H9 (cell line): ENCODE results near the gene ATF2. TPM values are rescaled to one million over a fixed set of nuclear protein-coding genes. Genes with fewer than 3 reads are reported as not detected.

Experiments
- DNase-seq: peaks from one replicate; pipeline ENCODE4 v3.0.0-alpha.2; 2017
- H2AFZ ChIP-seq: one replicate; pipeline ENCODE4 v1.6.1; 2013; ENCODE audit warnings: mild to moderate bottlenecking, low read length, control low read depth, moderate library complexity
- H2AK5ac ChIP-seq: 2 replicates; pipeline ENCODE4 v1.6.1; 2013; ENCODE audit warnings: low read length, control low read depth, mixed read lengths; ENCODE audit not compliant: insufficient read length
- H2BK120ac ChIP-seq: one replicate; pipeline ENCODE4 v1.6.1; 2013; ENCODE audit warnings: low read depth, mild to moderate bottlenecking, low read length, control low read depth, inconsistent platforms; ENCODE audit not compliant: poor library complexity, severe bottlenecking
- H2BK12ac ChIP-seq: 2 replicates; pipeline ENCODE4 v1.6.1; 2013; ENCODE audit warnings: low read length, control low read depth, mixed read lengths, low read depth; ENCODE audit not compliant: insufficient read length
- H2BK15ac ChIP-seq: 2 replicates; pipeline ENCODE4 v1.6.1; 2013; ENCODE audit warnings: low read depth, low read length, control low read depth
- H2BK20ac ChIP-seq: one replicate; pipeline ENCODE4 v1.6.1; 2013; ENCODE audit warnings: low read depth, mild to moderate bottlenecking, low read length, control low read depth, inconsistent platforms; ENCODE audit not compliant: poor library complexity, severe bottlenecking
- H2BK5ac ChIP-seq: 2 replicates; pipeline ENCODE4 v1.6.1; 2013; ENCODE audit warnings: low read length, control low read depth, mixed read lengths; ENCODE audit not compliant: insufficient read length
- H3K14ac ChIP-seq: 2 replicates; pipeline ENCODE4 v1.6.1; 2013; ENCODE audit warnings: low read length, control low read depth; ENCODE audit not compliant: insufficient read depth
- H3K18ac ChIP-seq: 2 replicates; pipeline ENCODE4 v1.6.1; 2013; ENCODE audit warnings: low read depth, mild to moderate bottlenecking, mixed read lengths, low read length, control low read depth; ENCODE audit not compliant: insufficient read length
- H3K23ac ChIP-seq: 2 replicates; pipeline ENCODE4 v1.6.1; 2013; ENCODE audit warnings: low read length, control low read depth, mixed read lengths, low read depth; ENCODE audit not compliant: insufficient read length
- H3K23me2 ChIP-seq: 2 replicates; pipeline ENCODE4 v1.6.1; 2013; ENCODE audit warnings: low read depth, mild to moderate bottlenecking, mixed read lengths, low read length, control low read depth; ENCODE audit not compliant: insufficient read length, poor library complexity, severe bottlenecking
- H3K27ac ChIP-seq: 2 replicates; pipeline ENCODE4 v1.5.1; 2013; ENCODE audit warnings: low read length, control low read depth, mixed read lengths, low read depth; ENCODE audit not compliant: insufficient read length
- H3K27me3 ChIP-seq: 2 replicates; pipeline ENCODE4 v1.6.1; 2013; ENCODE audit warnings: low read length, control low read depth, inconsistent platforms; ENCODE audit not compliant: insufficient read depth
- H3K4ac ChIP-seq: 2 replicates; pipeline ENCODE4 v1.6.1; 2013; ENCODE audit warnings: low read depth, mild to moderate bottlenecking, control low read depth, inconsistent platforms, low read length, moderate library complexity
- H3K4me1 ChIP-seq: 2 replicates; pipeline ENCODE4 v1.6.1; 2013; ENCODE audit warnings: low read length, control low read depth, inconsistent platforms; ENCODE audit not compliant: insufficient read depth
- H3K4me2 ChIP-seq: 2 replicates; pipeline ENCODE4 v1.6.1; 2013; ENCODE audit warnings: low read length, control low read depth, mixed read lengths; ENCODE audit not compliant: insufficient read length, insufficient read depth
- H3K56ac ChIP-seq: 2 replicates; pipeline ENCODE4 v1.6.1; 2013; ENCODE audit warnings: low read depth, mild to moderate bottlenecking, mixed read lengths, low read length, control low read depth; ENCODE audit not compliant: insufficient read length
- H3K79me1 ChIP-seq: 2 replicates; pipeline ENCODE4 v1.6.1; 2013; ENCODE audit warnings: low read depth, mild to moderate bottlenecking, moderate library complexity, low read length, control low read depth, inconsistent platforms; ENCODE audit not compliant: insufficient read depth, poor library complexity, severe bottlenecking
- H3K79me2 ChIP-seq: 2 replicates; pipeline ENCODE4 v1.6.1; 2013; ENCODE audit warnings: low read length, control low read depth, inconsistent platforms; ENCODE audit not compliant: insufficient read depth
- H3K9ac ChIP-seq: 2 replicates; pipeline ENCODE4 v1.6.1; 2013; ENCODE audit warnings: low read length, control low read depth, mixed read lengths; ENCODE audit not compliant: insufficient read length; ENCODE audit errors: extremely low read depth
- H3K9me3 ChIP-seq: one replicate; pipeline ENCODE4 v1.6.1; 2013; ENCODE audit warnings: low read depth, low read length, inconsistent platforms; ENCODE audit not compliant: control insufficient read depth
- H3T11ph ChIP-seq: one replicate; pipeline ENCODE4 v1.6.1; 2013; ENCODE audit warnings: mild to moderate bottlenecking, low read length, control low read depth, inconsistent platforms
- H4K20me1 ChIP-seq: one replicate; pipeline ENCODE4 v1.6.1; 2013; ENCODE audit not compliant: control insufficient read depth, insufficient read length, insufficient read depth
- H4K5ac ChIP-seq: 2 replicates; pipeline ENCODE4 v1.6.1; 2013; ENCODE audit warnings: low read depth, mild to moderate bottlenecking, mixed read lengths, low read length, control low read depth; ENCODE audit not compliant: insufficient read length
- H4K8ac ChIP-seq: replicated peaks from 2 replicates; pipeline ENCODE4 v1.6.1; 2013; ENCODE audit warnings: low read length, control low read depth, mixed read lengths, low read depth; ENCODE audit not compliant: insufficient read length
- H4K91ac ChIP-seq: 2 replicates; pipeline ENCODE4 v1.6.1; 2013; ENCODE audit warnings: low read depth, mild to moderate bottlenecking, moderate library complexity, mixed read lengths, low read length, control low read depth; ENCODE audit not compliant: insufficient read length
- H3K27ac Mint-ChIP-seq, 3 experiments: 2 replicates in 2 of 3; 3 replicates in 1 of 3; pipeline ENCODE4 v1.8.0; 2020 to 2021; ENCODE audit warnings: mixed read lengths in 3 of 3, mild to moderate bottlenecking in 1 of 3, moderate library complexity in 1 of 3
- H3K27me3 Mint-ChIP-seq: 2 replicates; pipeline ENCODE4 v1.8.0; 2021; ENCODE audit warnings: low read depth, mild to moderate bottlenecking, moderate library complexity, mixed read lengths
- H3K36me3 Mint-ChIP-seq, 3 experiments: 2 replicates in 2 of 3; 3 replicates in 1 of 3; pipeline ENCODE4 v1.8.0; 2020 to 2021; ENCODE audit warnings: low read depth in 3 of 3, mixed read lengths in 3 of 3; ENCODE audit not compliant: insufficient read depth in 1 of 3
- H3K4me1 Mint-ChIP-seq, 2 experiments: 2 replicates each; pipeline ENCODE4 v1.8.0; 2020; ENCODE audit warnings: mixed read lengths in 2 of 2
- H3K4me3 Mint-ChIP-seq, 2 experiments: 2 replicates in 1 of 2; 3 replicates in 1 of 2; pipeline ENCODE4 v1.8.0; 2020 to 2021; ENCODE audit warnings: mild to moderate bottlenecking in 2 of 2, mixed read lengths in 2 of 2, moderate library complexity in 1 of 2
- H3K9me3 Mint-ChIP-seq, 2 experiments: 2 replicates in 1 of 2; 3 replicates in 1 of 2; pipeline ENCODE4 v1.8.0; 2020; ENCODE audit warnings: mild to moderate bottlenecking in 2 of 2, mixed read lengths in 2 of 2, moderate library complexity in 1 of 2
- total RNA-seq: library from RNA; stranded (reverse); gene quantifications from 2 replicates; pipeline ENCODE4 v1.2.1, GENCODE V29; 2021
- TF ChIP-seq, protein P1 (sequence below): fragments of 200-600 bp; sonication (generic); conservative IDR thresholded peaks from 3 replicates; pipeline ENCODE4 v1.8.0; 2021; ENCODE audit warnings: antibody characterized with exemption, mild to moderate bottlenecking

The ATF2 gene
- total RNA-seq, 1 experiment from 2014 or later: 40.9 TPM

DNA sequence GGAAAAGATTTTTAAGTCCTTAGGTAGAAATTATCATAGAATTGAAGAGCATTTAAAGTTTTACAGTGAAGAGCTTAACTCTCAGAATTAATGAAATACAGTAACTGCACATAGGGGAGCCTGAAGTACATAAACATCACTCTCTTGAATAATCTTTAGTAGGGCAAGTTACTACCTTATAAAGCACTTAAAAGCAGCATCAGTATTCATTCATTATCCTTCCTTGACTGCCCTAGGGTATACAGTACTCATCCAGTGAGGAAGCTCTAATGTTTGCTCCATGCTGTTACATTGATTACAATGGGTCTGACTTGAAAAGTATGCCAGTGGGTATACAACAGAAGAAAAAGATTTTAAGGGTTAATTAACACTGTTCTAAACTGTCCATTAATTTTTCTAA, 66.5 kb downstream of the ATF2 start:
- H3K27ac Mint-ChIP-seq: no peak overlapping the region
- H3K4me1 Mint-ChIP-seq: no peaks in the 10 kb centered on the region; a peak in 1 of 4 replicates
- Histone ChIP-seq H4K20me1 (no peaks in the 10 kb centered on the region), H2AFZ (no peak overlapping the region), H3K9me3 (no peaks in the 10 kb centered on the region), H3K4ac (no peak overlapping the region), H3T11ph (no peak overlapping the region), H2AK5ac (no peak overlapping the region), H3K23ac (no peak overlapping the region), H3K18ac (no peak overlapping the region), H4K91ac (no peak overlapping the region), H3K27ac (no peak overlapping the region), H2BK20ac (no peak overlapping the region), H4K5ac (no peak overlapping the region), H3K14ac (no peak overlapping the region), H3K56ac (no peak overlapping the region), H2BK15ac (no peak overlapping the region), H3K23me2 (no peaks in the 10 kb centered on the region), H3K79me2 (no peaks in the 10 kb centered on the region), H4K8ac (no peak overlapping the region), H3K27me3 (no peaks in the 10 kb centered on the region), H3K79me1 (no peaks in the 10 kb centered on the region), H3K4me1 (no peaks in the 10 kb centered on the region), H3K9ac (no peak overlapping the region), H2BK120ac (no peak overlapping the region), H3K4me2 (no peak overlapping the region), H2BK5ac (no peak overlapping the region), H2BK12ac (no peak overlapping the region)
- no peaks in the 10 kb centered on the region for H3K27me3 Mint-ChIP-seq
- no peak for DNase-seq
- H3K4me3 Mint-ChIP-seq: no peak overlapping the region
- TF ChIP-seq, protein P1, sequence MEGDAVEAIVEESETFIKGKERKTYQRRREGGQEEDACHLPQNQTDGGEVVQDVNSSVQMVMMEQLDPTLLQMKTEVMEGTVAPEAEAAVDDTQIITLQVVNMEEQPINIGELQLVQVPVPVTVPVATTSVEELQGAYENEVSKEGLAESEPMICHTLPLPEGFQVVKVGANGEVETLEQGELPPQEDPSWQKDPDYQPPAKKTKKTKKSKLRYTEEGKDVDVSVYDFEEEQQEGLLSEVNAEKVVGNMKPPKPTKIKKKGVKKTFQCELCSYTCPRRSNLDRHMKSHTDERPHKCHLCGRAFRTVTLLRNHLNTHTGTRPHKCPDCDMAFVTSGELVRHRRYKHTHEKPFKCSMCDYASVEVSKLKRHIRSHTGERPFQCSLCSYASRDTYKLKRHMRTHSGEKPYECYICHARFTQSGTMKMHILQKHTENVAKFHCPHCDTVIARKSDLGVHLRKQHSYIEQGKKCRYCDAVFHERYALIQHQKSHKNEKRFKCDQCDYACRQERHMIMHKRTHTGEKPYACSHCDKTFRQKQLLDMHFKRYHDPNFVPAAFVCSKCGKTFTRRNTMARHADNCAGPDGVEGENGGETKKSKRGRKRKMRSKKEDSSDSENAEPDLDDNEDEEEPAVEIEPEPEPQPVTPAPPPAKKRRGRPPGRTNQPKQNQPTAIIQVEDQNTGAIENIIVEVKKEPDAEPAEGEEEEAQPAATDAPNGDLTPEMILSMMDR: no peak
- peaks cover 29 to 60% (median 49%) of the 10 kb centered on the region in 3 experiments for H3K36me3 Mint-ChIP-seq
- H3K9me3 Mint-ChIP-seq: no peaks in the 10 kb centered on the region
